H7 (cell line): ENCODE measurements around the gene PAGR1. TPM values are rescaled to one million over a fixed set of nuclear protein-coding genes. Genes with fewer than 3 reads are reported as not detected.

Source experiments
- DNase-seq: peaks from one replicate; pipeline ENCODE4 v3.0.0; 2012
- H3K27me3 ChIP-seq: 2 replicates; pipeline ENCODE4 v1.6.0; 2011; ENCODE audit warnings: mild to moderate bottlenecking, low read length; ENCODE audit not compliant: control insufficient read depth, insufficient read depth
- H3K36me3 ChIP-seq: replicated peaks from 2 replicates; pipeline ENCODE4 v1.5.1; 2011; ENCODE audit warnings: low read length; ENCODE audit not compliant: control insufficient read depth, insufficient read depth
- H3K4me3 ChIP-seq: 2 replicates; pipeline ENCODE4 v1.5.1; 2011; ENCODE audit warnings: low read depth, mild to moderate bottlenecking, control low read depth, low read length, moderate library complexity; ENCODE audit not compliant: insufficient read depth
- total RNA-seq: library from RNA; depleted of rRNA; stranded (reverse); fragments of >200 nt; shearing (Covaris generic); gene quantifications from 2 replicates; pipeline ENCODE4 v1.2.3, GENCODE V29; 2014

PAGR1 gene
- total RNA-seq, 1 experiment from 2014 or later = 67.1 TPM

- Histone ChIP-seq H3K36me3 (peaks cover 19% of the 10 kb centered on the region), H3K4me3 (peak overlapping the region; percentile 86), H3K27me3 (no peaks in the 10 kb centered on the region)
- DNase-seq = peak; percentile 89
Measured at GRCh38 chr16:29806641-29807425, 9.1 kb upstream of the PAGR1 start.

GRCh38 chr16:29807426-29808218, 8.3 kb upstream of the PAGR1 start:
- peak; percentile 87 for DNase-seq

GRCh38 chr16:29808219-29808900, 7.6 kb upstream of the PAGR1 start:
- Histone ChIP-seq H3K36me3 (peaks cover 11% of the 10 kb centered on the region), H3K27me3 (peaks cover 2% of the 10 kb centered on the region; the same call in 1 of the 2 replicates), H3K4me3 (peak overlapping the region; percentile 86)
- no peak for DNase-seq

More at GRCh38 chr16:29807426-29808218, 8.3 kb upstream of the PAGR1 start:
- Histone ChIP-seq H3K27me3 (peaks cover under 1% of the 10 kb centered on the region; the same call in 1 of the 2 replicates), H3K36me3 (peaks cover 17% of the 10 kb centered on the region), H3K4me3 (peak overlapping the region; percentile 86)

- Histone ChIP-seq H3K36me3 (peaks cover 8% of the 10 kb centered on the region), H3K4me3 (no peak overlapping the region; the same call in 1 of the 2 replicates), H3K27me3 (peaks cover 2% of the 10 kb centered on the region; the same call in 1 of the 2 replicates)
- no peak for DNase-seq
Measured at GRCh38 chr16:29809031-29809747, 6.8 kb upstream of the PAGR1 start.

GRCh38 chr16:29809850-29810698, 5.9 kb upstream of the PAGR1 start:
- Histone ChIP-seq H3K4me3 (peak overlapping the region; percentile 16; the same call in 1 of the 2 replicates), H3K36me3 (peaks cover 8% of the 10 kb centered on the region), H3K27me3 (peaks cover 2% of the 10 kb centered on the region; the same call in 1 of the 2 replicates)
- DNase-seq = peak; percentile 70

- peak; percentile 74 for DNase-seq
- peaks cover 2% of the 10 kb centered on the region; the same call in 1 of the 2 replicates for H3K27me3 ChIP-seq
- H3K4me3 ChIP-seq = peak overlapping the region; percentile 20
- H3K36me3 ChIP-seq = peaks cover 8% of the 10 kb centered on the region
Measured at GRCh38 chr16:29810699-29811169, 5.2 kb upstream of the PAGR1 start.

- Histone ChIP-seq H3K4me3 (peak overlapping the region; percentile 82), H3K27me3 (peaks cover 2% of the 10 kb centered on the region; the same call in 1 of the 2 replicates), H3K36me3 (peaks cover 8% of the 10 kb centered on the region)
- DNase-seq = peak; percentile 96
Measured at GRCh38 chr16:29811170-29811895, 4.6 kb upstream of the PAGR1 start.

- DNase-seq = peak; percentile 95
- H3K36me3 ChIP-seq = peaks cover 8% of the 10 kb centered on the region
- H3K27me3 ChIP-seq = peaks cover 2% of the 10 kb centered on the region; the same call in 1 of the 2 replicates
- peak within 1 kb of the TSS; percentile 82 for H3K4me3 ChIP-seq
Measured at GRCh38 chr16:29811896-29812665, 3.9 kb upstream of the PAGR1 start, which contains the start of gene PRRT2. Gene PRRT2 (plus strand): TSS chr16:29812193. CDS start chr16:29813055, 862 bp downstream.

GRCh38 chr16:29812754-29813643, 3.0 kb upstream of the PAGR1 start:
- Histone ChIP-seq H3K4me3 (peak overlapping the region; percentile 82), H3K27me3 (peaks cover 2% of the 10 kb centered on the region; the same call in 1 of the 2 replicates), H3K36me3 (peaks cover 10% of the 10 kb centered on the region)
- DNase-seq = peak; percentile 67

- H3K36me3 ChIP-seq = peaks cover 13% of the 10 kb centered on the region
- peak; percentile 72 for DNase-seq
- H3K27me3 ChIP-seq = peaks cover 2% of the 10 kb centered on the region; the same call in 1 of the 2 replicates
- no peak overlapping the region; the same call in 1 of the 2 replicates for H3K4me3 ChIP-seq
Measured at GRCh38 chr16:29813644-29814562, 2.0 kb upstream of the PAGR1 start.
